ENCODE data around the gene NPAS2.

The NPAS2 gene, protein sequence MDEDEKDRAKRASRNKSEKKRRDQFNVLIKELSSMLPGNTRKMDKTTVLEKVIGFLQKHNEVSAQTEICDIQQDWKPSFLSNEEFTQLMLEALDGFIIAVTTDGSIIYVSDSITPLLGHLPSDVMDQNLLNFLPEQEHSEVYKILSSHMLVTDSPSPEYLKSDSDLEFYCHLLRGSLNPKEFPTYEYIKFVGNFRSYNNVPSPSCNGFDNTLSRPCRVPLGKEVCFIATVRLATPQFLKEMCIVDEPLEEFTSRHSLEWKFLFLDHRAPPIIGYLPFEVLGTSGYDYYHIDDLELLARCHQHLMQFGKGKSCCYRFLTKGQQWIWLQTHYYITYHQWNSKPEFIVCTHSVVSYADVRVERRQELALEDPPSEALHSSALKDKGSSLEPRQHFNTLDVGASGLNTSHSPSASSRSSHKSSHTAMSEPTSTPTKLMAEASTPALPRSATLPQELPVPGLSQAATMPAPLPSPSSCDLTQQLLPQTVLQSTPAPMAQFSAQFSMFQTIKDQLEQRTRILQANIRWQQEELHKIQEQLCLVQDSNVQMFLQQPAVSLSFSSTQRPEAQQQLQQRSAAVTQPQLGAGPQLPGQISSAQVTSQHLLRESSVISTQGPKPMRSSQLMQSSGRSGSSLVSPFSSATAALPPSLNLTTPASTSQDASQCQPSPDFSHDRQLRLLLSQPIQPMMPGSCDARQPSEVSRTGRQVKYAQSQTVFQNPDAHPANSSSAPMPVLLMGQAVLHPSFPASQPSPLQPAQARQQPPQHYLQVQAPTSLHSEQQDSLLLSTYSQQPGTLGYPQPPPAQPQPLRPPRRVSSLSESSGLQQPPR

DNA sequence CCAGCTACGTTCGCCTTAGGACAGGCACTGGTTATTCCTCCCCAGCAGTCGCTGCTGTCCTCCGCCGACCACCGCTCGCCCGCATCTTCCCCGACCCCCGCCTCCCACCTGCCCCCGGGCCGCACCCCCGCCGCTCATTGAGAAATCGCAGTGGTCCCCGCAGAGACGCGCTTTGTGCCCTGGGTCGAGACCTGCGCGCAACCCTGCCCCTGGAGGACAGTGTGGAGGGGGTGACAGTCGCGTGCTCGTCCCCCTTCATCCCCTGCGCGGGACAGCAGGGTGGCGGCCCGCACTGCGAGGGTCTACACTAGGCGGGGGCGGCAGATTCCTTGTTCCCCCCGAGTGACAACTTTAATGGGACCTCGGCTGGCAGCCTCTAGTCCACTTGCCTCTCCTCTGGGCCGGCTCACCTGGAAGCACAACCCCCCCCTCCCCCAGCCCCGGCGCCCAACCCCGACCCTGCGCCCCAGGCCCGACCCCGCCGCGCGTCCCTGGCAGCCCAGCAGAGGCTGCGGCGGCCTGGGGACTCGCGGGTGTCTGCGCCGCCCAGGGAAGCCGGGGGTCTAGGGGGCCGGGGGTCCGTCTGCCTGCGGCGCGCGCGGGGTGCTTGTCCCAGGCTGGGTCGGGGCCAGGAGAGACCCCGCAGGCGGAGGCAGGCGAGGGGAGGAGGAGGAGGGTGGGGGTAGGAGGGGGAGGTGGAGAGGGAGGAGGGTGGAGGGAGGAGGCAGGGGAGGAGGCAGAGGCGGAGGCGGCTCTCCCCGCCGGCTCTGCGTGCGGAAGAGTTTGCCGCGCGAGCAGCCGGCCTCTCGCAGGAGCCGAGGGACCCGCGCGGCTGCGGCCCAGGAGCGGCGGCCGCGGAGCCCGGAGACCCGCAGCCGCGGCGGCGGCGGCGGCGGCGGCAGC, at the start of gene NPAS2:
Gene NPAS2 (plus strand): TSS at position 770 of the 903 bp plus-strand sequence. CDS start 84,616 bp downstream, outside the sequence.
- peaks cover 16% of the 10 kb centered on the region for H3K4me1 Mint-ChIP-seq
- H3K36me3 Mint-ChIP-seq (ENCODE audit: low read depth), result no peaks in the 10 kb centered on the region
- peaks cover 33% of the 10 kb centered on the region for H3K27me3 Mint-ChIP-seq
- H3K4me3 Mint-ChIP-seq, result peak within 1 kb of the TSS; percentile 75
- ATAC-seq (no peak), DNase-seq (peak; percentile 26)
- H3K9me3 Mint-ChIP-seq, result no peaks in the 10 kb centered on the region
- H3K27ac Mint-ChIP-seq, result peak within 1 kb of the TSS; percentile 80

GRCh38 chr2:100771125-100771524, 48.8 kb upstream of the NPAS2 start:
- ATAC-seq (no peak), DNase-seq (no peak)
- Mint-ChIP-seq H3K4me3 (no peak overlapping the region), H3K27ac (no peak overlapping the region), H3K36me3 (ENCODE audit: low read depth) (no peaks in the 10 kb centered on the region), H3K9me3 (no peaks in the 10 kb centered on the region), H3K4me1 (no peaks in the 10 kb centered on the region), H3K27me3 (peaks cover 1% of the 10 kb centered on the region)

DNA sequence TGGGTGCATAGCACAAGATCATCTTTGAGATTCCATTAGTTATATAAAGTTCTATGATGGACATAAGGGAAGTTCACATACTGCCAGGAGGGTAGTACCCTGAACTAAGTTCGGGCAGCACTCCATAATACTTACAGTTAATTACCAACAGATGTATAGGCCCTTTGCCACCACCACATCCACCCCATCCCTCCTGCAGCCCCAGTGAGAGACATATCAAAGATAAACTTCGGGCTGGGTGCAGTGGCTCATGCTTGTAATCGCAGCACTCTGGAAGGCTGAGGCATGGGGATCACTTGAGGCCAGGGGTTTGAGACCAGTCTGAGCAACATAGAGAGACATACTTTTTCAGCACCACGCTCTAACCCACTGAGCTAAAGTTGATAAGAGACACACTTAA, 46.4 kb upstream of the NPAS2 start:
- no peak for ATAC-seq
- Mint-ChIP-seq H3K9me3 (no peaks in the 10 kb centered on the region), H3K36me3 (ENCODE audit: low read depth) (no peaks in the 10 kb centered on the region), H3K27ac (no peak overlapping the region), H3K27me3 (no peaks in the 10 kb centered on the region), H3K4me1 (no peaks in the 10 kb centered on the region), H3K4me3 (no peak overlapping the region)
- no peak for DNase-seq

GRCh38 chr2:100776445-100776844, 43.5 kb upstream of the NPAS2 start:
- H3K4me3 Mint-ChIP-seq, result no peak overlapping the region
- H3K9me3 Mint-ChIP-seq, result no peaks in the 10 kb centered on the region
- H3K27me3 Mint-ChIP-seq, result peaks cover 2% of the 10 kb centered on the region
- no peaks in the 10 kb centered on the region for H3K4me1 Mint-ChIP-seq
- H3K36me3 Mint-ChIP-seq (ENCODE audit: low read depth), result no peaks in the 10 kb centered on the region
- no peak for DNase-seq
- no peak overlapping the region for H3K27ac Mint-ChIP-seq
- no peak for ATAC-seq

DNA sequence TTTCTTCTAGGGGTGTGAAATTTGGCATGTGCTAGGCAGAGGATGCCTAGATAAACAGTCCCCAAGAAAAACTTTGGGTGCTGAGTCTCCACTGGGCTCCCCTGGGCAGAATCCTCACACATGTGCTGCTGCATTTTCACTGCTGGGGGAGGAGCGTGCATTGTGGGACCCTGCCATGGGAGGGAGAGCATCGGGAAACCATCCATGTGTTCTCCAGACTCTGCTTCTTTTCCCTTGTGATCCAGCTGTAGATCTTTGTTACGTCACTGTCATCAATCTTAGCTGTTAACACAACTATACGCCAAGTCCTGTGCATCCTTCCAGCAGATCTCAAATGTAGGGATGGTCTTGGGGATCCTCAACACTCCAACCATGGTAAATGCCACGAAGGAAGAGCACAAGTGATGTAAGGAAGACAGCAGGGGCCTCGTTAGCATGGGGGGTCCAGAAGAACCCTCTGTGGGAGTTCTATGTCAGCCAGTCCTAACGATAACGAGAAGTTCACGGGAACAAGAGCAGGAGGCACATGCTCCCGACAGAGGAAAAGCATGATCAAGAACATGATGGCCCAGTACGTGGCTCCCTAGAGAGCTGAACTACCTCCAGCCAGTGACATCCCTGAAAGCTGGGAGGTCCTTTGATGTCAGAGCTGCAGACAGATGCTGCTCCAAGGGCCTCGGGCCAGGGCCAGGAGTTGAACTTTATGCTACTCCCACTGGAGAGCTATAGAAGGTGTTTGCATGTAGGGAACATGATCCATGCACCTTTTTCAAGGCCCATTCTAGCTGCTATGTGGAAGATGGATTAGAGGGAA, 41.1 kb upstream of the NPAS2 start:
- Mint-ChIP-seq H3K4me3 (no peak overlapping the region), H3K4me1 (no peaks in the 10 kb centered on the region), H3K36me3 (ENCODE audit: low read depth) (no peaks in the 10 kb centered on the region), H3K27me3 (peaks cover 2% of the 10 kb centered on the region), H3K9me3 (no peaks in the 10 kb centered on the region), H3K27ac (no peak overlapping the region)
- DNase-seq (no peak), ATAC-seq (no peak)

DNA sequence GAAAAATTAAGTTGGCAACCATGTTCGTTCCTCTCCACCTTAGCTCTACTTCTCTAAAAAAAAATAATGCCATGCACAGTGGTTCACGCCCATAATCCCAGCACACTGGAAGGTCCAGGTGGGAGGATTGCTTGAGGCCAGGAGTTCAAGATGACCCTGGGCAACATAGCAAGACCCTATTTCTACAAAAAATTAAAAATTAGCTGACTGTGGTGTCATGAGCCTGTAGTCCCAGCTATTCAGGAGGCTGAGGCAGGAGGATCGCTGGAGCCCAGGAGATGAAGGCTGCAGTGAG, 40.1 kb upstream of the NPAS2 start:
- Mint-ChIP-seq H3K4me1 (no peaks in the 10 kb centered on the region), H3K4me3 (no peak overlapping the region), H3K9me3 (no peaks in the 10 kb centered on the region), H3K36me3 (ENCODE audit: low read depth) (no peaks in the 10 kb centered on the region), H3K27ac (no peak overlapping the region), H3K27me3 (peaks cover 2% of the 10 kb centered on the region)
- ATAC-seq (no peak), DNase-seq (no peak)

- Mint-ChIP-seq H3K9me3 (no peaks in the 10 kb centered on the region), H3K27me3 (peaks cover 2% of the 10 kb centered on the region), H3K4me1 (no peaks in the 10 kb centered on the region), H3K4me3 (no peak overlapping the region), H3K27ac (no peak overlapping the region), H3K36me3 (ENCODE audit: low read depth) (no peaks in the 10 kb centered on the region)
- DNase-seq (no peak), ATAC-seq (no peak)
Measured at GRCh38 chr2:100780203-100781008, 39.5 kb upstream of the NPAS2 start.

DNA sequence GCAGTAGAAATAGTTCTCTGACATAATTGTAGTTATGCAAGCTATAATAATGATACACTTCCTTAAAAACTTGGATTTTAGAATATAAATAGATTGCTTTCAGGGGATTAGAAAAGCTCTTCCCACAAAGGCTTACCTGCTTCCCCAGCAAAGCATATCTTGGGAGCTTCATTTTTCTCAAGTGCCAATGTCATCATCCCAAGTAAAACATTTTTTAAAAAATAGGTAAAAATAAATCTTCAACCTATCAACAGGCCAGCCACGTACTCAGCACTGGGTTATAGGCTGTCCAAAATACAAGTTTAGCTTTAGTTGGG, 39.0 kb upstream of the NPAS2 start:
- no peaks in the 10 kb centered on the region for H3K9me3 Mint-ChIP-seq
- ATAC-seq (no peak), DNase-seq (no peak)
- peaks cover 2% of the 10 kb centered on the region for H3K27me3 Mint-ChIP-seq
- no peak overlapping the region for H3K4me3 Mint-ChIP-seq
- no peaks in the 10 kb centered on the region for H3K4me1 Mint-ChIP-seq
- no peaks in the 10 kb centered on the region for H3K36me3 Mint-ChIP-seq (ENCODE audit: low read depth)
- no peak overlapping the region for H3K27ac Mint-ChIP-seq

DNA sequence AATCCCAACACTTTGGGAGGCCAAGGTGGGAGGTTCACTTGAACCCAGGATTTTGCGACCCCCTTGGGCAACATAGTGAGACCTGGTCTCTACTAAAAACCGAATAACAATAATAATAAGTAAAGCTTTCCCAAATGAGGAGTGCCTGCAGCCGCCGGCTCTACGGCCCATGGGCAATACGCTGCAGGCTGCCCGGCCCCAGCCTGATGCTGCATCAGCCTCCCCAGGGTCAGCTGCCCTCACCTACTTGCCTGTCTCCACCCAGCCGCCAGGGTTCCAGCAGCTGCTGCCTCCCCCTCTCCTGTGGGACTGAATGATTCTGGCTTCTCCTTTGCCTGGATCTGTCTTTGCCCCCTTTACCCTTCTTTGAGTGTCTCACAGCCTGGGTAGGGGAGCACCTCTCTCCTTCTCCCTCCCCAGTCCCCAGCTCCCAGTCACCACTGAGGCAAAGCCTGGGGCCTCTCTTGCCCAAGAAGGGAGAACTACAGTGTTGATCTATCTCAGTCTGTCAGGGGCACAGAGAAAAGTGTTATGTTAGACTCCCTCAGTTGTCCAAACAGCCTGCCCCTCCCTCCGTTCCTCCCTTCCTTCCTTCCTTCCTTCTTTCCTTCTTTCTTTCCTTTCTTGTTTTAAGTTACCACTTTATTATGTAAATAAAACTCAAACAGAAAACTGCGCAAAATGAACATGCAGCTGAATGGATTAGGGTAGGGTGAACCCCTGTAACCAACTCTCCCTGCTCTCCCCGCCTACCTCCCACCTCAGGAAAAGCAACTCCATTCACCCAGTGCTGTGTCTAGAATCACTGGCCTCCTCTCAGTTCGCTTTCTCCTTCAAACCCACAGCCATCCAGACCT, 38.2 kb upstream of the NPAS2 start:
- H3K4me1 Mint-ChIP-seq, result no peaks in the 10 kb centered on the region
- no peaks in the 10 kb centered on the region for H3K36me3 Mint-ChIP-seq (ENCODE audit: low read depth)
- no peak overlapping the region for H3K4me3 Mint-ChIP-seq
- peaks cover 2% of the 10 kb centered on the region for H3K27me3 Mint-ChIP-seq
- no peak overlapping the region for H3K27ac Mint-ChIP-seq
- no peak for ATAC-seq
- DNase-seq, result no peak
- no peaks in the 10 kb centered on the region for H3K9me3 Mint-ChIP-seq

GRCh38 chr2:100782380-100782878, 37.5 kb upstream of the NPAS2 start:
- Mint-ChIP-seq H3K4me3 (no peak overlapping the region), H3K9me3 (no peaks in the 10 kb centered on the region), H3K27me3 (peaks cover 2% of the 10 kb centered on the region), H3K4me1 (no peaks in the 10 kb centered on the region), H3K27ac (no peak overlapping the region), H3K36me3 (ENCODE audit: low read depth) (no peaks in the 10 kb centered on the region)
- ATAC-seq (no peak), DNase-seq (no peak)

DNA sequence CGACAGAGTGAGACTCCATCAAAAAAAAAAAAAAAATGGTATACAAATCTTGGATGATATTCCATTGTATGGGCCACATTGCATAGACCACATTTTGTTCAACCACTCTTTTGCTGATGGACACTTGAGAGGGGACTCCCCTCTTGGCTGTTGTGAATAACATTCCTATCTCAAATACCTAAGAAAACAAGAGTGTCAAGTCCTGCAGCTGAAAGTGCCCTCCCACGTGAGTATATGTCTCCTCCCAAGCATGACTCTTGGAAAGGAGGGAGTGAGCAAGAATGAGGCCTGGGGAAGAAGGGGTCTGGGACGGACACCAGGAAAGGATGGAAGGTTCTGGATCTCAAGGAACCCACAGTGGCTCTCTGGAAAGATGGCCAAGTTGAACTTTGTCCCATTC, 36.0 kb upstream of the NPAS2 start:
- DNase-seq (no peak), ATAC-seq (no peak)
- Mint-ChIP-seq H3K9me3 (no peaks in the 10 kb centered on the region), H3K4me3 (no peak overlapping the region), H3K4me1 (no peaks in the 10 kb centered on the region), H3K36me3 (ENCODE audit: low read depth) (no peaks in the 10 kb centered on the region), H3K27me3 (peaks cover 2% of the 10 kb centered on the region), H3K27ac (no peak overlapping the region)

DNA sequence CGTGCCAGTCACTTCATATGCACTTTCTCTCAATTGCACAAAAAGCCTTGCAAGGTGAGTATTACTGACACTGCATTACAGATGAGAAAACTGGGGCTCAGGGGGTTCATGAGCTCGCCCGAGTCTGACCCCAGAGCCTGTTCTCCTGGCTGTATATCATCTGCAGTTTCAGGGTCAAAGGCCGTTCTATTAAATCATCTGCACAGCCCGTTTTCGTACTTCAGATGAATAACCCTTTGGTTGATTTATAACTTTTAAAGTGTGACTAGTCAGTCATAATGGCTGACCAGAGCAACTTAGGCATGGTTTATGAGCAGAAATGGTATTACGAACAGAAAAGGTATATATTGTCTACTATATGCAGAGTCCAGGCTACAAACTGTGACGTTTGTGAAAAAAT, 35.3 kb upstream of the NPAS2 start:
- H3K9me3 Mint-ChIP-seq, result no peaks in the 10 kb centered on the region
- ATAC-seq, result no peak
- no peak overlapping the region for H3K27ac Mint-ChIP-seq
- peaks cover 2% of the 10 kb centered on the region for H3K27me3 Mint-ChIP-seq
- no peaks in the 10 kb centered on the region for H3K36me3 Mint-ChIP-seq (ENCODE audit: low read depth)
- H3K4me3 Mint-ChIP-seq, result no peak overlapping the region
- no peak for DNase-seq
- no peaks in the 10 kb centered on the region for H3K4me1 Mint-ChIP-seq

Data from activated naive CD8-positive, alpha-beta T cell treated with anti-CD3 and anti-CD28 coated beads, Interleukin-2, amount 50 U/mL, for 24 hours (primary cell).